Astrocyte (in vitro differentiated cells and primary cell): ENCODE measurements around the gene PLCH1.

Experiments
- CTCF ChIP-seq: IDR thresholded peaks from 2 replicates; pipeline ENCODE4 v1.5.1; 2011; ENCODE audit warnings: low read depth, mild to moderate bottlenecking, inconsistent platforms, low read length, moderate library complexity; ENCODE audit not compliant: insufficient read depth
- EZH2 ChIP-seq: IDR thresholded peaks from 2 replicates; pipeline ENCODE4 v1.6.1; 2012; ENCODE audit warnings: mild to moderate bottlenecking, low read length, inconsistent platforms; ENCODE audit not compliant: insufficient read depth

GRCh38 chr3:155352900-155353490 is 391.9 kb downstream of the PLCH1 start:
- TF ChIP-seq CTCF (peak; percentile 59), EZH2 (no peak)
